ENCODE measurements around the gene KIF9.
"Not testable (repeated sequence)": the region's sequence is repeated elsewhere in the genome, so short reads cannot be mapped to it uniquely, and the experiment has no call there.

KIF9 gene

GRCh38 chr3:47238017-47238416, 44.6 kb downstream of the KIF9 start:
- H3K4me3 ChIP-seq (replicated peaks in 1 of 2; ENCODE audit: low read depth in 2 of 2, low read length in 2 of 2): no peak overlapping the region
- no peak for TF ChIP-seq CTCF (IDR thresholded peaks at IDR 0.05; ENCODE audit: low read depth, low read length)
- DNase-seq (ENCODE audit: low read depth in 2 of 2): no peak

GRCh38 chr3:47228088-47228487, 54.5 kb downstream of the KIF9 start:
- no peak for TF ChIP-seq CTCF (IDR thresholded peaks at IDR 0.05; ENCODE audit: low read depth, low read length)
- H3K4me3 ChIP-seq (replicated peaks in 1 of 2; ENCODE audit: low read depth in 2 of 2, low read length in 2 of 2): no peak overlapping the region
- peak; percentile 5 for DNase-seq (ENCODE audit: low read depth in 2 of 2)

- no peak for DNase-seq (ENCODE audit: low read depth in 2 of 2)
- TF ChIP-seq CTCF (IDR thresholded peaks at IDR 0.05; ENCODE audit: low read depth, low read length): no peak
- no peak overlapping the region for H3K4me3 ChIP-seq (replicated peaks in 1 of 2; ENCODE audit: low read depth in 2 of 2, low read length in 2 of 2)
Observed at GRCh38 chr3:47227678-47228077, 54.9 kb downstream of the KIF9 start.

GRCh38 chr3:47225310-47225906, 57.2 kb downstream of the KIF9 start:
- peak; percentile 48 to 69 for DNase-seq (ENCODE audit: low read depth in 2 of 2)
- no peak for TF ChIP-seq CTCF (IDR thresholded peaks at IDR 0.05; ENCODE audit: low read depth, low read length)
- H3K4me3 ChIP-seq (replicated peaks in 1 of 2; ENCODE audit: low read depth in 2 of 2, low read length in 2 of 2): no peak overlapping the region

- no peak for TF ChIP-seq CTCF (IDR thresholded peaks at IDR 0.05; ENCODE audit: low read depth, low read length)
- no peak overlapping the region for H3K4me3 ChIP-seq (replicated peaks in 1 of 2; ENCODE audit: low read depth in 2 of 2, low read length in 2 of 2)
- no peak for DNase-seq (ENCODE audit: low read depth in 2 of 2)
Observed at GRCh38 chr3:47223755-47224154, 58.8 kb downstream of the KIF9 start.

- TF ChIP-seq CTCF (IDR thresholded peaks at IDR 0.05; ENCODE audit: low read depth, low read length): no peak
- no peak for DNase-seq (ENCODE audit: low read depth in 2 of 2)
Observed at GRCh38 chr3:47221798-47222197, 60.8 kb downstream of the KIF9 start.

GRCh38 chr3:47210863-47211405, 71.7 kb downstream of the KIF9 start:
- DNase-seq (ENCODE audit: low read depth in 2 of 2): no peak
- no peak for TF ChIP-seq CTCF (IDR thresholded peaks at IDR 0.05; ENCODE audit: low read depth, low read length)
- no peak overlapping the region for H3K4me3 ChIP-seq (replicated peaks in 1 of 2; ENCODE audit: low read depth in 2 of 2, low read length in 2 of 2)

More at GRCh38 chr3:47221798-47222197, 60.8 kb downstream of the KIF9 start:
- no peak overlapping the region for H3K4me3 ChIP-seq (replicated peaks in 1 of 2; ENCODE audit: low read depth in 2 of 2, low read length in 2 of 2)

- DNase-seq (ENCODE audit: low read depth in 2 of 2); H3K4me3 ChIP-seq (replicated peaks in 1 of 2; ENCODE audit: low read depth in 2 of 2, low read length in 2 of 2): not testable (repeated sequence)
Observed at GRCh38 chr3:47206022-47206421, 76.6 kb downstream of the KIF9 start.

All from cardiac fibroblast (primary cell).